ENCODE measurements around the gene RGS2. TPM values are rescaled to one million over a fixed set of nuclear protein-coding genes. Genes with fewer than 3 reads are reported as not detected.

RGS2 gene
- total and polyA plus RNA-seq, 7 donors: 22.4 to 667 (median 366) TPM

- Histone ChIP-seq H3K27ac (peak overlapping the region in 2 of 4 donors; percentile 66 to 70), H3K27me3 (no peaks in the 10 kb centered on the region), H3K36me3 (no peaks in the 10 kb centered on the region), H3K4me3 (no peak overlapping the region), H3K9me3 (no peaks in the 10 kb centered on the region), H3K4me1 (peaks cover 0 to 28% (median 22%) of the 10 kb centered on the region in 4 donors)
- 87 to 92% methylated on average over 2 of the region's 2 CpGs for WGBS, 2 donors
- no peak for DNase-seq
- intact Hi-C loops (cut with DNase I): no loop called here
- TF ChIP-seq POLR2A (IDR thresholded peaks at IDR 0.05) (no peak), CTCF (IDR thresholded peaks at IDR 0.05) (no peak), EP300 (IDR thresholded peaks at IDR 0.05) (peak in 1 of 4 donors; percentile 50), POLR2AphosphoS5 (IDR thresholded peaks at IDR 0.05) (peak in 3 of 4 donors; percentile 45 to 51 (median 51))
These were observed 16.2 kb upstream of the RGS2 start for GRCh38 chr1:192792628-192793027.

GRCh38 chr1:192793983-192794767, 14.7 kb upstream of the RGS2 start:
- no peak for DNase-seq
- intact Hi-C loops (cut with DNase I): no loop called here
- Histone ChIP-seq H3K4me1 (peaks cover 0 to 28% (median 22%) of the 10 kb centered on the region in 4 donors), H3K27ac (peak overlapping the region in 3 of 4 donors; percentile 50 to 70 (median 66)), H3K36me3 (no peaks in the 10 kb centered on the region), H3K9me3 (no peaks in the 10 kb centered on the region), H3K27me3 (no peaks in the 10 kb centered on the region), H3K4me3 (no peak overlapping the region)
- TF ChIP-seq EP300 (IDR thresholded peaks at IDR 0.05): no peak
- TF ChIP-seq POLR2A (IDR thresholded peaks at IDR 0.05): no peak
- peak in 1 of 4 donors; percentile 21 for TF ChIP-seq POLR2AphosphoS5 (IDR thresholded peaks at IDR 0.05)
- no peak for TF ChIP-seq CTCF (IDR thresholded peaks at IDR 0.05)
- 89% methylated on average over 2 of the region's 2 CpGs for WGBS, 2 donors

- no peaks in the 10 kb centered on the region for H3K27me3 ChIP-seq
- H3K27ac ChIP-seq: peak overlapping the region in 3 of 4 donors; percentile 50 to 70 (median 66)
- no peaks in the 10 kb centered on the region for H3K9me3 ChIP-seq
- no peak for DNase-seq
- H3K36me3 ChIP-seq: no peaks in the 10 kb centered on the region
- no peak overlapping the region for H3K4me3 ChIP-seq
- intact Hi-C loops (cut with DNase I): no loop called here
- no peak for TF ChIP-seq POLR2AphosphoS5 (IDR thresholded peaks at IDR 0.05)
- no peak for TF ChIP-seq CTCF (IDR thresholded peaks at IDR 0.05)
- TF ChIP-seq POLR2A (IDR thresholded peaks at IDR 0.05): no peak
- TF ChIP-seq EP300 (IDR thresholded peaks at IDR 0.05): no peak
- peaks cover 0 to 28% (median 22%) of the 10 kb centered on the region in 4 donors for H3K4me1 ChIP-seq
These were observed 14.1 kb upstream of the RGS2 start for GRCh38 chr1:192794768-192795035.

GRCh38 chr1:192795916-192796618, 12.8 kb upstream of the RGS2 start:
- intact Hi-C loops (cut with DNase I): no loop called here
- DNase-seq: no peak
- WGBS, 2 donors: 86 to 97% methylated on average over 1 of the region's 1 CpG
- TF ChIP-seq CTCF (IDR thresholded peaks at IDR 0.05) (no peak), EP300 (IDR thresholded peaks at IDR 0.05) (no peak), POLR2A (IDR thresholded peaks at IDR 0.05) (no peak), POLR2AphosphoS5 (IDR thresholded peaks at IDR 0.05) (no peak)
- H3K9me3 ChIP-seq: no peaks in the 10 kb centered on the region
- no peak overlapping the region for H3K4me3 ChIP-seq
- H3K27ac ChIP-seq: no peak overlapping the region
- H3K4me1 ChIP-seq: peaks cover 0 to 38% (median 24%) of the 10 kb centered on the region in 4 donors
- no peaks in the 10 kb centered on the region for H3K27me3 ChIP-seq
- no peaks in the 10 kb centered on the region for H3K36me3 ChIP-seq

Measured in sigmoid colon (tissue), 7 donors.